NCI-H2081 (cell line): ENCODE data around the gene ETV5.

Experiments used
- DNase-seq, 2 experiments: peaks; one replicate each; lab custom pipeline; 2025; lab: John Stamatoyannopoulos, UW

The ETV5 gene

GRCh38 chr3:186123012-186123411 is 14.1 kb upstream of the ETV5 start:
- no peak for DNase-seq

- DNase-seq: no peak
Measured at GRCh38 chr3:186121968-186122367, 13.1 kb upstream of the ETV5 start.

- DNase-seq: no peak
Measured at GRCh38 chr3:186121278-186121677, 12.4 kb upstream of the ETV5 start.

GRCh38 chr3:186119499-186119898 is 10.6 kb upstream of the ETV5 start:
- no peak for DNase-seq

GRCh38 chr3:186118692-186119091 is 9.8 kb upstream of the ETV5 start:
- no peak for DNase-seq

GRCh38 chr3:186117521-186118134 is 8.7 kb upstream of the ETV5 start:
- no peak for DNase-seq

- no peak for DNase-seq
Measured at GRCh38 chr3:186115239-186115996, 6.5 kb upstream of the ETV5 start.

- DNase-seq: no peak
Measured at GRCh38 chr3:186110975-186111974, 2.4 kb upstream of the ETV5 start.

GRCh38 chr3:186109897-186110803 is 1.3 kb upstream of the ETV5 start:
- DNase-seq: no peak

- peak in 1 of 2 experiments; percentile 12 for DNase-seq
Measured at GRCh38 chr3:186108106-186108940, 566 bp downstream of the ETV5 start.

GRCh38 chr3:186107215-186108105 is 1.4 kb downstream of the ETV5 start:
- DNase-seq: peak; percentile 68 to 75

- no peak for DNase-seq
Measured at GRCh38 chr3:186105543-186105942, 3.3 kb downstream of the ETV5 start.

- DNase-seq: no peak
Measured at GRCh38 chr3:186102687-186103086, 6.2 kb downstream of the ETV5 start.

GRCh38 chr3:186100398-186100797 is 8.5 kb downstream of the ETV5 start:
- no peak for DNase-seq

- DNase-seq: no peak
Measured at GRCh38 chr3:186099178-186099577, 9.7 kb downstream of the ETV5 start.

- DNase-seq: no peak
Measured at GRCh38 chr3:186098740-186099139, 10.1 kb downstream of the ETV5 start.

- peak; percentile 64 to 77 for DNase-seq
Measured at GRCh38 chr3:186097663-186098451, 11.0 kb downstream of the ETV5 start.

- no peak for DNase-seq
Measured at GRCh38 chr3:186097317-186097662, 11.6 kb downstream of the ETV5 start.

- DNase-seq: no peak
Measured at GRCh38 chr3:186096290-186096689, 12.6 kb downstream of the ETV5 start.
